HG03196 (cell line): ENCODE measurements around the gene RNU6-9.

Experiments
- ATAC-seq: cut with Tn5 transposase; IDR thresholded peaks from one replicate; pipeline ENCODE4 v1.9.1; 2021; ENCODE audit not compliant: unreplicated experiment

The RNU6-9 gene

DNA sequence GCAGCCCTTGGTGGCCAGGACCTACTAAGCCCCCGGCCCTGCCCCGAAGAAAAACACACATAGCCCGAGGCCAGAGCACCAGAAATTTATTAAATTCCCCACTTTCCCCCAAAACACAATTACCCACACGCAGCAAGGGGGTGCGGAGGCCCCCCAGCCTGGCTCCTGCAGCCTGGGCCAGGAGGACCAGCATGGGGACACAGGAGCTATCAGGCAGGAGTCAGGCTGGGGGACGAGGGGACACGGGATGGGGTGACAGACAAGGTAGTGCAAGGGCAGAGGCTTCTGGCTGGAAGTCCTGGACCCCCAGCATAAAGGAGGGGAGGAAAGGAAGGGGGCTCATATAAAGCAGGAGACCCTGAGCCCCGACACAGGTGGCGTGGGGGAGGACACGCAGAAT is 3.1 kb downstream of the RNU6-9 start:
- no peak for ATAC-seq

DNA sequence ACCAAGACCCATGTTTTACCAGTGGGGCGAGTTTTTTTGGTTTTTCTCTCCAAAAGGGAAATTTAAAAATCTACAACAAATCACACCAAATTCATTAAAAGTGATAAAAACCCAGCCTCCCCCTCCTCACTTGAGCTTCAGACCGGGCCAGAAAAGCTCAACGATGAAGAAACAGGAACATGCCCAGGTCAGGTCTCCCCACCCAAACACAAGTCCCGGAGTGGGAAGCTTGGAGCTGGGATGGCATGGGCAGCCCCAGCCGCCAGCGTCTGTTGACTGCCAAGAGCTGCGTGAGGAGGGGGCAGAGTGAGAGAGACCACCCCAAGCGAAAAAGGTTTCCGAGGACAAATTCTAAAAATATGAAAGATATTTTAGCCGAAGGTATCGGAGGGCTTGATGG is 3.7 kb downstream of the RNU6-9 start:
- no peak for ATAC-seq

DNA sequence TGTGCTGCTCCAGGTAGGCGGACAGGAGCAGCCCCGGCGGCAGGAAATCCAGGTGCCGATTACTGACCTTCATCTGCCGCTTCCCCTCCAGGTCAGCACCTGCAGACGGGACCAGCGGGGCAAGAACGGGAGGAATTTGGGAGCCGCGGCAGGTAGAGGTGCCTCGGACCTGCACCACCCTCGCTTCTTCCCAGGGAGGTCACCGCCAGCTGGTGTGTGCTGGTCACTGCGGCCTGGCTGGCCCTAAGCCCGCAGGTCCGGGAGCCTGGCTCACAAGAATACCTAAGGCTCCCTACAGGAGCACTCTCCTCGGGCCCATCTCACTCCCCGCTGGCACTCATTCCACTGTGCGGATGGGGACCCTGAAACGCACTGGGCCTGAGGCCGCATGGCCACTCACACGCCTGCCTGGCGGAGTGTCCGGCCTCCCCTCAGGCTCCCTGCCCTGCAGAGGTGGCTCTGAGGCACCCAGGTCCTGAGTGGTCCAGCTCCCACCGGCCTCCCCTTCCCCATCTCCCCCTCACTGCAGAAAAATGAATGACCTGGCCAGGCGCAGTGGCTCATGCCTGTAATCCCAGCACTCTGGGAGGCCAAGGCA is 4.3 kb downstream of the RNU6-9 start:
- ATAC-seq, result no peak

DNA sequence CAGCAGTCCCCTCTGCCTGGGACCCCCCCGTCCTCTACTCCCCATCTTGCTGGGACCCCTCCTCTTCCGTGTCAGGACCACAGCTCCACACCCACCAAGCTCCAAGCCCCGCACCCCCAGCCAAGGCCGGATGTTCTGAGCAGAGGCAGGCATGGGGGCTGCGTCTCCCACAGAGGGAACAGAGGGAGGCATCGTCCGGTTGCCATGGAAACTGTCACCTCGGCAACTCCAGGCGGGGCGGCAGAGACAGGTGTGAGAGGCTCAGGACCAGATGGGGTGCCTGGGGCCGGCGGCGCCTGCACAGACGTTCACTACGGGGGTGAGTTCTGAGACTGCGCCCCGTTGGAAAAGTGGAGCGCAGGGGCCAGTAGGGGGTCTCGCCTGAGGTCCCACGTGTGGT is 5.4 kb downstream of the RNU6-9 start:
- no peak for ATAC-seq

DNA sequence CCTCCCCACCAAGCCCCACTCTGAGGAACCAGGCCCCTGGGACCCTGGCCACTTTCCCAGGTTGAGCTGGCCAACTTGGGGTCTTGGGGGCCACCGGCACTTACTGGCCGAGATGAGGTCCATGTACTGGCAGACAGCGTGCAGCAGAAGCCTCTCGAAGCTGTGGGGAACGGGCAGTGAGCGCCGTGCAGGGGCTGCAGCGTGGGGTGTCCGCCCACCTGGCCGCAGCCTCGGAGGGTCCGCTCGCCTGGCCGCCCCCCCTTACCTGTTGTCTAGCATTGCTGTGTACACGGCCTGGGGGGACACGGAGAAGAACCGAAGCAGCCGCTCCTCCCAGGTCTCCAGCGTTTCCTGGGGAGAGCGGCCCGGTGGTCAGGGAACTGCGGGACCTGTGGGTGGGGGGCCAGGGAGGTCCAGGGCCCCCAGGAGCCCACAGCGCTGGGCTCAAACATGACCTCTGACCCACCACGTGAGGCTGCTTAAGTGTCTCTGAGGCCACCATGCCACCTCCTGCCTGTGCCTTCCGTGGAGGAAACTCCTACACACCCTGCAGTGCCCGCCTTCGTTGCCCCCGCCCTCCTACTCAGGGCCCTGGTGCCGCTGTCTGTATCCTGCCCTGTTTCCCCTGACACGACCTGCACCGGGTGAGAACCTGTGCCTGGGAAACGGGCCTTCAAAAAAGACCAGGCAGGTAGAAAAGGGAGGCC is 6.2 kb downstream of the RNU6-9 start:
- ATAC-seq, result no peak

DNA sequence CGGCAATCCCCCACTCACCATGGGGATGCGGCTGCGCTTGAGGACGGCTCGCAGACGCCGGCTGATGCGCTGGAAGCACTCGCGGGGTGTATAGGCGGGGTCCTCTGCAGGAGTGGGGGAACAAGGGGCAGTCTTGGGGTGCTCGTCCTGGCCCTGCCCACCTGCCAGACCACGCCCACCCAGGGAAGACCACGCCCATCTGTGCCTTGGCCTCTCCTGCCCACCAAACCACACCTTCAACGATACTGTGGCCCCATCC is 6.7 kb downstream of the RNU6-9 start:
- ATAC-seq, result no peak

DNA sequence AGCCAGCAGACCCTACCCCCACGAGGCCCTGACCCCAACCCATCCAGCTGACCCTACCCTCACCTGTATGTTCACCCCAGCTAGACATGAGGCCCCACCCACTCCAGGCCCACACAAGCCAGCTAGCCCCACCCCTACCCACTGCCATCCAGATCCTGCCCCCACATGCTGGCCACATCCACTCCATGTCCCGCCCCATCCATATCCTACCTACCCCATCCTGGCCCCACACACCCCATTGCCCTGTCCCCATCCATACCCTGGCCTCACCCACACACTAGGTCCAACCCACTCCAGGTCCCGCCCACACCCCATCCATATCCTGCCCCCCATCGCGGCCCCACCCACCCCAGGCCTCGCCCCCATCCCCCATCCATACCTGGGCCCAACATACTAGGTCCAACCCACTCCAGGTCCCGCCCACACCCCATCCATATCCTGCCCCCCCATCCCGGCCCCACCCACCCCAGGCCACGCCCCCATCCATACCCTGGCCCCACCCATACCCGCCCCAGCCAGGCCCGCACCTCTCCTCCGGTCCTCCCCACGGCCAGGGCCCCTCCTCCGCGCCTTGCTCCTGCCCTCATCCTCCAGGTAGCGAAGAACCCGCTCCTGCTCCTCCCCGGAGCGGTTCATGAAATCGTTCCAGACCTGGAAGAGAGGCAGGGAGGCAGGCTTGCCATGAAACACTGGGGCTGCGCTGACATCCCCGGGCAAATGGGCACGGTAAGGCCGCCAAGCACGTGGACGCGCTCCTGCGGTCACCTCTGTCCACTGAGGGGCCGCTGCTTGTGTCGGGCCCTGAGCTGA is 7.2 kb downstream of the RNU6-9 start:
- no peak for ATAC-seq

DNA sequence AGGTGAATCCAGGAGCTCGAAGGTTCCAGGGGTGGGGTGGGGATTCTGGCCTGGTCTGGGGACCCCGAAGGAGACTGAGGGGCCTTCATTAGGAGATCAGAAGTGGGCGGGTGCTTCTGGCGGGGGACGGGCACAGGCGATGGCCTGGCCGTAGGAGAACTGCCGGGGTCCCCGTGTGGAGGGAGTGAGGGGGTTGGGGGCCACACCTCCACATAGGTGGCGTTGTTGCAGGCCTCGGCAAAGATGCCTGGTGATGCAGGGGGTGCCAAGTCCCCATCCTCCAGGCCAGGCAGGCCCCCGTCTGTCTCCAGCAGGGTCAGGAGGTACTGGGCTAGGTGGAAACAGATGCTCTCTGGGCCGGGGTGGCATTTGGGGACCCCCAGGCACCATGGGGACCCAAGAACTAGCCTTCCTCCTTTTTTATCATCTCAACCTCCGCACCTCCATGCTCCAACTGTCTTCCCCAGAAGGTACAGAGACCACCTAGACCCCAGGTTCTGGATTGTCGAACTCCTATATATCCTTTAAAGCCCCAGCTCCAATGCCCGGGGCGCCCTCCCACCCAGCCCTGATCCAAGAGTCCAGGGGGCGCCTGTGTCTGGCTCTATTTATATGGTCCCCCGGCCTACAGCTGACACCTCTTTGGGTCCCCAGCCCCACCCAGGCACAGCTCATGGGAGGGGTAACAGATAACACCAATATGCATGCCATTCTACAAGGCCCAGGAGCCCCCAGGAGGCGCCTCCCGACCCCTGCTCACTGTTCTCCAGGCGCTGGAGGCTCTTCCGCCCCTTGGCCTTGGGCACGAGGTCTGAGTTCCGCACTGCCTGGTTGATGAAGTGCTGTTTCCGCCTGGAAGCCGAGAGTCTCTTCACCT is 8.2 kb downstream of the RNU6-9 start:
- ATAC-seq, result no peak

DNA sequence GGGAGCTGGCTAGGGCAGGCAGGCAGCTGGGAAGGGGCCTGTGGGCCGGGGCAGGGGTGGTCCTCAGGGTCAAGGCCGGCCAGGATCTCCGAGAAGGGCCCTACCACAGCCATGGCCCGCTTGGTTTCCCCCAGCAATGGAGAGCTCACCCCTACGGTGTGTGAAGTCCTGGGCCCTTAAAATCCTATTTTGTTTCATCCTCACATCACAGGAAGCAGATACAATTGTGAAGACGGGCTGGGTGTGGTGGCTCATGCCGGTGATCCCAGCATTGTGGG is 8.7 kb downstream of the RNU6-9 start:
- no peak for ATAC-seq

DNA sequence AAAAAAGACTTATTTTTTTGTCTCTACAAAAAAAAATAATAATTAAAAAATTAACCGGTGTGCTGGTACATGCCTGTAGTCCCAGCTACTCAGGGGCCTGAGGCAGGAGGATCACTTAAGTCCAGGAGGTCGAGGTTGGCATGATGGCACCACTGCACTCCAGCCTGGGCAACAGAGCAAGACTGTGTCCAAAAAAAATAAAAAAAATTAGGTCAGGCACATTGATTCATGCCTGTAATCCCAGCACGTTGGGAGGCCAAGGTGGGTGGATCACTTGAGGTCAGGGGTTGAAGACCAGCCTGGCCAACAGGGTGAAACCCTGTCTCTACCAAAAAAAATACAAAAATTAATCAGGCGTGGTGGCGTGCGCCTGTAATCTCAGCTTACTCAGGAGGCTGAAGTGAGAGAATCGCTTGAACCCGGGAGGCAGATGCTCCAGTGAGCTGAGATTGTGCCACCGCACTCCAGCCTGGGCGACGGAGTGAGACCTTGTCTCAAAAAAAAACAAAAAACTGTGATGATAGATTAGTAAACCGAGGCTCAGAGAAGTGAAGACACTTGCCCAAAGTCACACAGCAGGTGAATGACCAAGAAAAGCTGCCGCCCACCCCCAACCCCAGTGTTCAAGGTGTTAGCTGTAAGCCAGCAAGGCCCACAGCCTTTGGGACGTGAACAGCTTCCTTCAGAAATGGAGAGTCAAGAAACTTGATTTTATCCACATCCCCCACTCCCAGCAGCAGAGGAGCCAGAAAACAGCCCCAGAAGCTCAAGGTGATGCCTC is 9.4 kb downstream of the RNU6-9 start:
- no peak for ATAC-seq

DNA sequence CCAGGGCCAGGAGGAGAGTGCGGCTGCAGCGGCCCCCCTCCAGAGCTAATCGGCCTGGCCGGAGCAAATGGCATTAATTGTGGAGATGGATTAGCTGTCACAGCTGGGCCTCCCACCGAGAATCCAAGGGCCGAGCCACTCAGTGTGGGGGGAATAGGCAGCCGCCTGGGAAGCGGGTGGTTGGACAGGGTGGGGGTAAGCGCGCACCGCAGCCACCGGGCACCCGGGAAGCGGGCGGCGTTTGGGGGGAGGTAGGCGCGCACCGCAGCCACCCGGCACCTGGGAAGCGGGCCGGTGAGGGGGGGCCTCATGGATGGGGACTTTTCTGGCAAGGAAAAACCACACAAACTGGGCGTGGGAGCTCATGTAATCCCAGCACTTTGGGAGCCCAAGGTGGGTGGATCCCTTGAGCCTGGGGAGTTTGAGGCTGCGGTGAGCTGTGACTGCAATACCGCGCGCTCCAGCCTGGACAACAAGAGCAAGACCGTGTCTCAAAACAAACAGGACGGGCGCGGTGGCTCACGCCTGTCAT is 10.0 kb downstream of the RNU6-9 start:
- ATAC-seq, result no peak

DNA sequence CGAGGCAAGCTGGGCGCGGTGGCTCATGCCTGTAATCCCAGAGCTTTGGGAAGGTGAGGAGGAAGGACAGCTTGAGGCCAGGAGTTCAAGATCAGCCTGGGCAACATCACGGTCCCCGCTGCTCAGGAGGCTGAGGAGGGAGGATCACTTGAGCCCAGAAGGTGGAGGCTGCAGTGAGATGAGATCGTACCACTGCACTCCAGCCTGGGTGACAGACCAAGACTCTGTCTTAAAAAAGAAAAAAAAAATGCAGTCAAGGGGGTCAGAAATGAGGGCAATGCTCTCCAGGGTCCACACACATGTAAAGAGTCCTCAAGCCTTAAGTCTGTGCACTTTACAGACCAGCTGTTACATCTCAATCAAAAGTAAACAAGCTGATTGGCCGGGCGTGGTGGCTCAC is 11.3 kb downstream of the RNU6-9 start:
- no peak for ATAC-seq

DNA sequence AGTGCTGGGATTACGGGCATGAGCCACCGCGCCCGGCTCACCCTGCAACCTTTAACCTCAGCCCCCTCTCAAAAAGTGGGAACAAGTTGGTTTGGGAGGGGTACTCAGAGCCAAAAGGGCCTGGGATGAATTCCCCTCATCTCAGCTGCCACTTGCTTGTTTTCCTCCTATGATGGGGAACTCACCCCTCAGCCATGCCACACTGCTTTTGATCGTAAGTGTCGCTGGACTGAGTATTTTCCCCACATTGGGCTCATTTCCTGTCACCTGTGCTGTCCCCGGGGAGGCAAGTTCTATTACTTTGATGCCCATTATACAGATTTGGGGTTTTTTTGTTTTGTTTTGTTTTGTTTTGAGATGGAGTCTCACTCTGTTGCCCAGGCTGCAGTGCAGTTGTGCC is 13.2 kb downstream of the RNU6-9 start:
- ATAC-seq, result no peak

DNA sequence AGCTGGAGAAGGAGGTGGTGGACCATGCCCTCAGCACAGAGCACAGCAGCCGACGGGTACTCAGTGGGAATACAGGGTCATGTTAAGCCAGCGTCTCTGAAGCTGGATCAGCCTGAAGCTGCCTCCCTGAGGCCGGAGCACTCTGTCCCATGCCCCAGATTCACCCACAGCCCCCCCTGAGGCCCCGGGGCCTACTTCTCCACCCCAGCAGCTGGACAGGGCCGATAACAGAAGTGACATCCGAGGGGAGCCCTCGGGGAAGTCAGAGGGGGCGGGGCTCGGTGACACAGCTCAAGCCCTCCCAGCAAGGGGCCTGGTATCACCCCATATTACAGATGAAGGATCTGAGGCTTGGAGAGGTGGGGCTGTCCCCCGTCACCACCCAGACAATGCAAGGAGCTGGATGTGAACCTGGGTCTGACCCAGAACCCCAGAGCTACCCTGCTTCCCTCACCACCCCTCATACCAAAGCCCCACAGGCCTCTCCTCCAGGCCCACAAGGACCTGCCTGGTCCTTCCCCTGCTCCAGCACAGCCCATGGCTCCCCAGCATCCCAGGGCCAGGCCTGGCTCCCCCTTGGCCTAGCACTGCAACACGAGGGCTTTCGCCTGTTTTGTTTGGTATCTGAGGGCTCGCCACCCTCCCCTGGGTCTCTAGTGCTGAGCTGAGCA is 14.0 kb downstream of the RNU6-9 start:
- no peak for ATAC-seq

DNA sequence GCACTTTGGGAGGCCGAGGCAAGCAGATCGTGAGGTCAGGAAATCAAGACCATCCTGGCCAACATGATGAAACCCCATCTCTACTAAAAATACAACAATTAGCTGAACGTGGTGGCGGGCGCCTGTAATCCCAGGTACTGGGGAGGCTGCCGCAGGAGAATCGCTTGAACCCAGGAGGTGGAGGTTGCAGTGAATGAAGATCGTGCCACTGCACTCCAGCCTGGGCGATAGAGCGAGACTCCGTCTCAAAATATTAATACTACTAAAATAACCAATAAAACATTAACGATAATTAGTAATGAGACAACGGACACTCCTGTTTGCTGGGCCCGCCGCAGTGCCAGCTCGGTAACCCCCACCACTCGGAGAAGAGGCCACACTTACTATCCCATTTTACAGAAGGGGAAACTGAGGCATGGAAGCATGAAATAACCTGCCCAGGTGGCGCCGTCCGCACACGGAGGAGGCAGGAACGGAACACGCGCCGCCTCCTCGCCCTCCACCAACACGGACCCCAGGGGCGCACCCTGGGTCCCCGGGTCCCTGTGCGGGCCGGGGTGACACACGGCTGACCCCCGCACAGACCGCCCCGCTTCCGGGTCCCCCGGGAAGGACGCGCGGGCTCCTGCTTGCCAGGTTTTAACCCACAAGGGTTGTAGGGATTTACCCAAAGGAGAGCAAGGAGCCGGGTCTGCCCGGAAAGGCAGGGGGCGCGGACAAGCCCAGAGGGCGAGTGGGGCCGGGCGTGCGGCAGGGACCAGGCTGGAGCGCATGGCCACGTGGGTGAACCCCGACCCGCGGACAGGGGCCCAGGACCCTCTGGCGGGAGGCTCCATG is 18.1 kb downstream of the RNU6-9 start:
- ATAC-seq, result no peak

DNA sequence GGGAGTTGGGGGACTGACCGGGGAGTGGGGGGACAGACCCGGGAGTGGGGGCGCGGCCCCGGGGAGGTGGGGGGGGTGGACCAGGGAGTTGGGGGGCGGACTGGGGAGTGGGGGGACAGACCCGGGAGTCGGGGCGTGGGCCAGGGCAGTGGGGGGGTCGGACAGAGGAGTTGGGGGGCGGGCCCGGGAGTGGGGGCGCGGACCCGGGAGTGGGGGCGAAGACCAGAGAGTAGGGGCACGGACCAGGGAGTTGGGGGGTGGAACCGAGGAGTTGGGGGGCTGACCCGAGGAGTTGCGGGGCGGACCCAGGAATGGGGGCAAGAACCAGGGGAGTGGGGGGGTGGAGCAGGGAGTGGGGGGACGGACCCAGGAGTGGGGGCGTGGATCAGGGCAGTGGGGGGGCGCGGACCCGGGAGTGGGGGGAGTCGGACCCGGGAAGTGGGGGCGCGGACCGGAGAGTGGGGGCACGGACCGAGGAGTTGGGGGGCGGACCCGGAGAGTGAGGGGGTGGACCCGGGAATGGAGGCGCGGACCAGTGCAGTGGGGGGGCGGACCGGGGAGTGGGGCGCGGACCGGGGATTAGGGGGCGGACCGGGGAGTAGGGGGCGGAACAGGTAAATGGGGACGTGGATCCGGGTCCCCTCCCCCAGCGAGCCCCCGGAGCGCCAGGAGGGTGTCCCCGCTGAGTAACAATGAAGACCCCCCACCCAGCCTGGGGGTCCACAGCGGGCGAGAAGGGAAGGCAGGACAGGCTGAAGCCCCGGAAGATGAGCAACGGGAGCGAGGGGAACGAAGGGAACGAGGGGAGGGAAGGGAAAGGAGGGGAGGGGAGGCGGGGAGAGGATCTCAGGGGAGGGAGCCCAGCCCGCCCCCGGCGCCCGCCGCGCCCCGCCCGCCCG is 19.1 kb downstream of the RNU6-9 start:
- ATAC-seq, result no peak

DNA sequence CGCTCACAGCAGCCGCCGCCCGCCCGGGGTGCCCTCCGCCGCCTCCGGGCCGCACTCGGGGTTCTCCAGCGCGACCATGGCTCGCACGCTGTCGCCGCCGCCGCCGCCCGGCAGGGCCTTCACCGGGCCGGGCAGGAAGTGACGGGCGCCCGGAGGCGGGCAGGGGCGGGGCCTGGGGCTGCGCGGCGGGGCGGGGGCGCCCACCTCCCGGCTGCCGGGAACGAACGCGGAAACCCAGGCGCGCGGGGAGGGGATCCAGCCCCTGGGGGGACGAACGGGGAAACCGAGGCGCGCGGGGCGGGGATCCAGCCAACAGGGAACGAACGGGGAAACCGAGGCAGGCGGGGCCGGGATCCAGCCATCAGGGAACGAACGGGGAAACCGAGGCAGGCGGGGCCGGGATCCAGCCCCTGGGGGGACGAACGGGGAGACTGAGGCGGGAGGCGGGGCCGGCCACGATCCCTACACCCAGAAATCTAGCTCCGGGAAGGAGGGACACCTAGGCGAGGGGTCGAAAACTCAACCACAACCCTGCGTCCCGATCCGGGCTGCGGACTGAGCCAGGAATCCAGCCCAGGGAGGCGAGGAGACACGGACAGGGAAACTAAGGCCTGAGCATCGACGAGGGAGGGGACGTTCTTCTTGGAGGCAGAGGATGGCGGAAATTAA is 19.9 kb downstream of the RNU6-9 start, which contains the start of gene R3HDM4:
TSS of gene R3HDM4 (minus strand) at position 140 of the 669 bp plus-strand sequence. CDS start at position 78, 62 bp downstream.
- ATAC-seq, result no peak
